Head of caudate nucleus (tissue), 42 donors: ENCODE results near the gene ATP6V1G3.
"Not testable (repeated sequence)": the region's sequence is repeated elsewhere in the genome, so short reads cannot be mapped to it uniquely, and the experiment has no call there.

Source experiments
- DNase-seq, 42 donors: peaks; one replicate each; pipeline versions ENCODE4 v3.0.0 to v3.0.0-alpha.2; 2020 to 2021; ENCODE audit warnings: mixed read lengths in 7 of 42
- intact Hi-C: fragments of 100-400 bp; cut with DNase I; formaldehyde crosslinking; loops from one replicate; pipeline ENCODE4 v1.15.0; 2022

ATP6V1G3 gene

GRCh38 chr1:198540580-198540979 is at the start of gene ATP6V1G3:
ATP6V1G3 (minus strand) TSS chr1:198540680; CDS start chr1:198540650, 30 bp downstream.
- DNase-seq = no peak
- intact Hi-C loops = no loop called here

GRCh38 chr1:198588845-198589244 is 48.4 kb upstream of the ATP6V1G3 start:
- intact Hi-C loops = no loop called here
- no peak for DNase-seq

- intact Hi-C loops = no loop called here
- DNase-seq = no peak
Observed at GRCh38 chr1:198584163-198584562, 43.7 kb upstream of the ATP6V1G3 start.

- intact Hi-C loops = not testable (repeated sequence)
Observed at GRCh38 chr1:198583209-198583802, 42.8 kb upstream of the ATP6V1G3 start.

GRCh38 chr1:198577444-198577843 is 37.0 kb upstream of the ATP6V1G3 start:
- intact Hi-C loops = no loop called here

More at GRCh38 chr1:198583209-198583802, 42.8 kb upstream of the ATP6V1G3 start:
- DNase-seq = not testable (repeated sequence)

GRCh38 chr1:198575798-198576641 is 35.5 kb upstream of the ATP6V1G3 start:
- intact Hi-C loops = no loop called here
- DNase-seq = no peak

More at GRCh38 chr1:198577444-198577843, 37.0 kb upstream of the ATP6V1G3 start:
- no peak for DNase-seq

GRCh38 chr1:198575292-198575691 is 34.8 kb upstream of the ATP6V1G3 start:
- DNase-seq = no peak
- intact Hi-C loops = no loop called here

GRCh38 chr1:198574325-198574724 is 33.8 kb upstream of the ATP6V1G3 start:
- intact Hi-C loops = no loop called here
- DNase-seq = no peak

- no peak for DNase-seq
- intact Hi-C loops = no loop called here
Observed at GRCh38 chr1:198564716-198565115, 24.2 kb upstream of the ATP6V1G3 start.

GRCh38 chr1:198564157-198564556 is 23.7 kb upstream of the ATP6V1G3 start:
- intact Hi-C loops = no loop called here
- DNase-seq = no peak

- DNase-seq = no peak
- intact Hi-C loops = no loop called here
Observed at GRCh38 chr1:198563583-198563982, 23.1 kb upstream of the ATP6V1G3 start.

GRCh38 chr1:198560161-198560560 is 19.7 kb upstream of the ATP6V1G3 start:
- DNase-seq = peak in 1 of 42 donors; percentile 6
- intact Hi-C loops = no loop called here

GRCh38 chr1:198559362-198559761 is 18.9 kb upstream of the ATP6V1G3 start:
- no peak for DNase-seq
- intact Hi-C loops = no loop called here

GRCh38 chr1:198558402-198558801 is 17.9 kb upstream of the ATP6V1G3 start:
- DNase-seq = no peak
- intact Hi-C loops = no loop called here

- intact Hi-C loops = no loop called here
- DNase-seq = peak in 1 of 42 donors; percentile 29
Observed at GRCh38 chr1:198556971-198557370, 16.5 kb upstream of the ATP6V1G3 start.

- intact Hi-C loops = no loop called here
- DNase-seq = no peak
Observed at GRCh38 chr1:198552668-198553416, 12.4 kb upstream of the ATP6V1G3 start.

- intact Hi-C loops = no loop called here
- DNase-seq = no peak
Observed at GRCh38 chr1:198550941-198551524, 10.6 kb upstream of the ATP6V1G3 start.

GRCh38 chr1:198549866-198550265 is 9.4 kb upstream of the ATP6V1G3 start:
- DNase-seq = no peak
- intact Hi-C loops = no loop called here

- intact Hi-C loops = no loop called here
- no peak for DNase-seq
Observed at GRCh38 chr1:198548890-198549289, 8.4 kb upstream of the ATP6V1G3 start.

- no peak for DNase-seq
- intact Hi-C loops = no loop called here
Observed at GRCh38 chr1:198545156-198545555, 4.7 kb upstream of the ATP6V1G3 start.
